C1 segment of cervical spinal cord (tissue), 14 donors: ENCODE results near the gene MYLK.
A peak's percentile ranks its signal among the peaks of the same experiment; 100 is the strongest.

Experiments
- DNase-seq, 14 donors: peaks; one replicate each; lab custom pipeline; 2025; lab: John Stamatoyannopoulos, UW

Gene MYLK

DNA sequence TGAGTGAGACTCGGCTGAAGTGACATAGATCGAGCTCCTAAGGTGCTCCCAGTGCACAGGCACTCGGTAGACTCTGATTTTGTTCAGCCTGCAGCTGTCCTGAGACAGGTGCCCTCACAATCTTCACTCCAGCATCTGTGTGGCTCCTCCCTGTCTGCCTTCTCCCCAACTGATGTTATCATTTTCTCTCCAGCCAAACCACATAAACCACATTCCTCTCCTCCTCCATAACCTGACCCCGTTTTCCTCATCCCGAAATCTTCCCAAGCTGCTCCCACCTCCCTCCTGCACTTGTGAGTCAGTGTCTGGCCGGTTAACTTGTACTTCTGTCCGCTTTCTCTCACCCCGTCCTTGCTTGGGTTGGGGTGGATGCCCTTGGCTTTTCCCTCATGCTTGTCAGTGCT lies 206.0 kb downstream of the MYLK start:
- DNase-seq, result no peak

DNA sequence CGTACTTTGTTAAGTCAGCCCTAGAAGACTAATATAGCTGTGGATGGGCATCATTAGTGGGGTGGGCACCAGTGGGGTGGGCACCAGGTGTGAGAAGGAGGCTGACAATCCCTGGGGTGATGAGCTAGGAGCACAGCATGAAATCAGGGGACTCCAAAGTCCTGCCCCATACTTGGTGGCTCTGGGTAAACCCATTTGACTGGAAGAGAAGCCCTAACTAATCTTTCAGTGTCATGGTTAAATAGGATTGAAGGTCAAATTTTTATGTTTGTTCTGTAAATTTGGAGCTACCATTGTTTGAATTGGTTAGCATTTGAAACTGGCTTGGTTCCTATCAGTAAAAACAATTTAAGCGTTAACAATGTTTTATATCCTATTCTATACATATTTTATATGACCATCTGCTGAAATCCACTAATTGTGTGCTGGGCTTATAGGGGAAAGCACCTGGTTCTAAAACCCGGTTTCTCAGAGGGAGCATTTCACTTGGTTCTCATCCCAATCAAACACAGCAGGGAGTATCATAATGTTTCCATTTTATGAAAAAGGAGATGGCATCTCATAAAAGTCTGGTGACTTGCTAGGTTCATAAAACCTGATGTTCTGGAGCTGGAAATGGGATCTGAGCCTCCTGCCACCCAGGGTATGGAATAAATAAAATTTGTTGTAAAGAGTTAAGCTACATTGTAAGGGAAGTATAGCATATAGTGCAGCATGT lies 211.5 kb downstream of the MYLK start:
- no peak for DNase-seq

DNA sequence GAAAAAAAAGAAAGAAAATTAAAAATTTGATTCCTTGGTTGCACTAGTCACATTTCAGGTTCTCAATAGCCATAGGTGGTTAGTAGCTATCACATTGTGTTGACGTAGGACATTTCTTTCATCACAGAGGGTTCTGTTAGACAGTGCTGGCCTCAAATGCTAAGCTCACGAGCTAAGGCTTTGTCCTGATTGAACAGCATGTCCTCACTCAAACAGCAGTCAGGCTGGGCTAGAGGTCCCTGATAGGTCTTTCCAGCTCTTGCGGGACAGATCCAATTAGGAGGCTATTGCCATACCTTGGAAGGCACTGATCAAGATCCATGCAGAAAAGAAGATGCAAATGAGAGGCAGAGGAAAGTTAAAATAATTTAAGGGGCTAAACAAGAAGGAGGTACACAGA lies 213.4 kb downstream of the MYLK start:
- no peak for DNase-seq

DNA sequence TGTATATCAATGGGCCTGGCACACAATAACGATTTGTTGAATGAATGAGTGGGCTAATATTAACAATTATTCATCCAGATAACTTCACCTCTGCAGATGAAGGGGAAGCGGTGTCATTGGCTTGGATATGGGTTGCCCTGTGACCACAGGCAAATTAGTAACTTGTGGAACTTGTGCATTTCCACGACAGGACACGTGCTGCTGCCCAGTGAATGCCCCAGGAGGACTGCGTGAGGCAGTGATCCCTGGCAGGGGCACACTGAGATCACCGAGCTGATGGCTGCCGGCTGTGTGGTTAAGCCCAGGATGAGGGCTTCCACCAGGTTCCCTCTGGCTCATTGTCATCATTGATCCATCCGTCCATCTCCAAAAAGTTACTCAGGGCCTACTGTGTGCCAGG lies 215.2 kb downstream of the MYLK start:
- no peak for DNase-seq

DNA sequence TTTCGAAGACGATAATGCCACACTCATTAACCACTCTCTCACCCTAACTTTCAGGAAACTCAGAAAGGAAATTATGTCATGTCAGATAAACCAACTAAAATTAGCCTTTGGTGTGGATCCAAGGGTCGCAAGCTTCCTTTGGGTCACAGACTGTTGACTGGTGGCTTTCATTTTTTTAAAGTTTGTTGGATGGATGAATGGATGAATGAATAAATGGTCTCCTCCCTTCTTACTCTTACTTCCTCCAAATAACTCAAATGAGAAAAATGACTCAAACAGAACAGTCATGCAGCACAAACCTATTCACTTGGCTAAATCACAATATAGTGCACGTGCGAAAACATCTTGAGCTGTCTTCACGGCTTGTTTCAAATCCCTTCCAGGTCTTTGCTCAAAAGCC lies 216.3 kb downstream of the MYLK start:
- no peak for DNase-seq

DNA sequence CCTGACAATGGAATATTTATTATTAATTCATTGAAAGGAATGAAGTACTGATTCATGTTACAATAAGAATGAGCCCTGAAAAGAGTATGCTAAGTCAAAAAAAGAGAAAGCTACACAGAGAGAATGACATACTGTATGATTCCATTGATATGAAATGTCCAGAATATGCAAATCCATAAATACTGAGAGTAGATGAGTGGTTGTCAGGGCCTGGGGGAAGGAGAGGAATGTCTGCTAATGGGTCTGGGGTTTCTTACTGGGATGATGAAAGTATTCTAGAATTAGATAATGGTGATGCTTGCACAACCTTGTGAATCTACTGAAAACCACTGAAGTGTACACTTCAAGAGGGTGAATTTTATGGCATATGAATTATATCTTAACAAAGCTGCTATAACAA lies 219.4 kb downstream of the MYLK start:
- no peak for DNase-seq

DNA sequence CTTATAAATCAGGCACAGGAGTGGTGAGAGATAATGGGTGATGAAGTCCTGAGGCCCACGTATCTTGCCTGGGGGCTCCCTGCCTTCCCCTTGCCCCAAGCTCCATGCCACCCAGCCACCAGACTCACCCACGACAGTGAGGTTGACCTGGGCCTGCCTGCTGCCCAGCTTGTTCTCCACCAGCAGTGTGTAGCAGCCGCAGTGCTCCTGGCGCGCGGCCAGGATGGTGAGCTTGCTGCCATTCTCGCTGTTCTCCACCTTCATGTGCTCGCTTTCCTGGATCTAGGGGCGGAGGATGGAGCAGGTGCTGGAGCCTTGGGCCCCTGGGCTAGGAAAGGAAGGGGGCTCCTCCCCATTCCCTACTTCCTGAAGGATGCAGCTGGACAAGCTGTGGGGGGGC lies 220.2 kb downstream of the MYLK start:
- no peak for DNase-seq

DNA sequence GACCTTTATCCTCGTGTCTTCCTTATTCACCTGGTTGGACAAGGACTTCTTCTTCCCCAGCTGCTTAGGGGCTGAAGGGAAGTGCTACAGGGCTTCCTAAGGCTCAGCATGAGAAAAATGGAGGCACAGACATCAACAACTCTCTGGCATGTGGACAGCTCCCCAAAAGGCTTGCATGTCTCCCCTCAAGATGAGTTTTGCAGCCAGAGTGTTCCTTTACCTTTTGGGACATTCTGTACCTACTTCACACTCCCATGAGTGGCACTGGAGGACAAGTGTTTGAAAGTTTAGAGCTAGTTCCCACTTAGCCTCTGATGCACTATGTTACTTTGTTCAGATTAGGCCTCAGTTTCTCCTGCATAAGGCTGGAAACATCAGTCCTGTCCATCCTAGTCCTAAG lies 222.2 kb downstream of the MYLK start:
- no peak for DNase-seq

DNA sequence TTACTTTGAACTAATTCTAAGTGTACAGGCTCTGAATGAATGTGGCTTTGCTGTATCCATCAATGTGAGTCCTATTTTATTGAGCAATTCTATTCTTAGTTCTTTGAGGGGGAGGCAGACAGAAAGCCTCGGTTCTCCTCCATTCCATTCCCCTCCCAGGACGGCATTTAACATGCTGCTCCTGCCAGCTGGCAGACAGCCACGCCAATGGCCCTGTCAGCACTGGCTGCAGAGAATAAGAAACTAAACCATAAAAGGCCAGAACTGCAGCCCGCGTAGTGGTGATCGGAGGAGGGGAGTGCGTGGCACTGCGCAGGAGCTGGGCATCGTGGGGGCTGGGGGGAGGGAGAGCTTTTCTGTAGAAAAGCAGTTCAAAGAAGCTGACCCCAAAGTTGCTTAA lies 223.2 kb downstream of the MYLK start:
- DNase-seq, result peak in 12 of 14 donors; percentile 15 to 79 (median 60)

DNA sequence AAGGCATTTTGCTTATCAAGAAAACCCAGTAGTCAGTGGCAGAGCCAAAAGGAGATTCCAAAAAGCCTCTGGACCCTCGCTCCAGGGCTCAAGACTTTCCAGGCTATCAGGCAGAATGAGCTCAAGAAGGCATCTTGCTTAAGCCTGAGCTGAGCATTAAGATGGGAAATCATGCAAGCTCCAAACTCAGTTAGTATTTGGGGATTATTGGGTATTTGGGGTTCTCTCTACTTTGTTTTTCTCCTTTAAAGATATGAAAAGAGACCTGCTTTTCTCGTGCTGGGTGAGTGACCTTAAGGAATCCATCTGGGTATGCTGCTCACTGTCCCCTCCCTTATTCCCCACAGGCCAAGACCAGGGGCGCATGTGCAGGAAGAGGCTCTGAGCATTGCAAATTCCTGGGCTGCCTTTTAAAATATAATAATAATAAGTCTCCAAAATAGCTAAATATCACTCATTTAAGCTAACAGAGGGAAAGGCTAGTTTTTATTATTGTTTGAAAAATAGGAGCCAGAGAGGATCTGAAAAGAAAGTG lies 223.9 kb downstream of the MYLK start:
- no peak for DNase-seq

DNA sequence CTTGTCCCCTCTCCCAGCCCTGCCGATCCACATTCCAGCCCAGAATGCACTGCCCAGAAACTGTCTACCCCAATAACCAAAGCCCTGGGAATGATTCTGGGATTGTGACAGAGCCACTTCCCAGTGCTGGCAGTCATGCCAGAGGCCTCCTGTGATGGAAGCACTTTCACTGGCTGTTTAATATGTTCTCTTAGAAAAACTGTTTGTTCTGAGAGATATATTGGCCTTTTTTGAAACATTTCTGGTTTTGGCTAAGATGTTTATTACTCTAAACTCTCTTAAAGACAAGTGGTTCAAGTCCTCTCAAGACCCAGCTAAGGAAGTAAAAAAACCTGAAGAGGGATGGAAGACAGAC lies 225.3 kb downstream of the MYLK start:
- DNase-seq, result peak in 6 of 14 donors; percentile 14 to 53 (median 34)

DNA sequence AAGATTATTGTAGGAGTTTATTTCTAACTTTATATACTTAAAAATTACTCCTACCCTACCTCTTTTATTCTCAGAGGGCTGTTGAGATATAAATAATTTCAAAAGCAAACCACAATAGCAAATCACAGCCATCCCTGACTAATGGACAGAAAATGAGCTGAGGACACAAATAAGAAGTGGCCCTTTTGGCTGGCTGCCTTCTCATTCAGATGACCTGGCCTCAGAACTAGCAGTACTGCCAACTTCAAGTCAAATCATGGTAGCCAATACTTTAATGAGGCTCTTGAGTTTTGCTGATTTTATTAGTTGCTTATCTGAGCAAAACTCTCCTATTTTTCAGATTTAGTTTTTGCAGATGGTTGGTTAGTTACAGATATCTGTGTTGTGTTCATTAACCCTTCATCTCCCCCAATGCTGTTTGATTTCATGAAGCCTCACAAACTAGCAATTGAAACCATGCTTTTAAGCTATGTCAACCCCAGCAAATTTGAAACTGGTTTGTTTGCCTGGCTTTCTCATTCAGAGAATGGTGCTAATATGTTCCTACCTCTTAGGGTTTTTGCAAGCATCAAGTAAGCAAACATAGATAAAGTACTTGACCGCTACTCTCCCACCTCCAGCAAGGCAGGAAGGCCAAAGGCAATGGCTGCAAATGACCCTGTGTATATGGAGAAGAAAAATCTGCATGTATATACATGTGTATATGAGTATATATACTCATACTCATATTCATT lies 225.8 kb downstream of the MYLK start:
- DNase-seq, result peak in 5 of 14 donors; percentile 7 to 39 (median 32)

DNA sequence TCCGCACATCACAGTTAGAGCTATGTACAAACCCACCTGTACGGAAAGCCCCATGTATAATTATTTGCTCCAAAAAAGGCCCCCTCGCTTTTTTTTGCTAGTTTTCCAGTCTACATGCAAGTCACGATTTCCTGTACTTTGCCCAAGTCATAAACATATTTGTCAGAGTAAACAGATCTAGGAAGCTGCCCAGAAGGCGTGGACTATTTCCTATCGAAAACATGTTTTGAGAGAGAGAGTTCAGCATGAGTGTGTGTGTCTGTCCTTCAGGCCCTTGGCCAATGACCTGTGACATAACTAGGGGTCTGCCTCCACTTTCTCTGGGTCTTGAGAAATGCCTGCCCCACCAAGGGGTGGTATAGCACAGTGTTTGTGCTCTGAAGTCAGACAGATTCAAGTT lies 226.6 kb downstream of the MYLK start:
- no peak for DNase-seq

DNA sequence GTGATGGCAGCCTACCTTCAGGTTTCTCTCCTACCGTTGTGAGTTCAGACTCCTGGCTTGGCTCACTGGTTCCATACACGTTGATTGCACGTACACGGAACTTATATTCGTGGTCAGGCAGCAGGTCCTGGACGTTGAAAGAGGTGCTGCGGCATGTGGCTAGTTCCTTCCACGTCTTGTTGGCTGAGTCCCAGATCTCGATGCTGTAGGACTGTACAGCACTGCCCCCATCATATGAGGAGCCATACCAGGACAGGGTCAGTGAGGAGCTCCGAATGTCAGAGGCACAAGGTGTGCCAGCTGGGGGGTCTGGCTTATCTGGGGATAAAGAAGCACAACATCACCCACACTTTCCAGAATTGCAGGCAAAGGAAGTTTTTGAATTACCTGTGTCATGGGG lies 227.0 kb downstream of the MYLK start:
- no peak for DNase-seq

DNA sequence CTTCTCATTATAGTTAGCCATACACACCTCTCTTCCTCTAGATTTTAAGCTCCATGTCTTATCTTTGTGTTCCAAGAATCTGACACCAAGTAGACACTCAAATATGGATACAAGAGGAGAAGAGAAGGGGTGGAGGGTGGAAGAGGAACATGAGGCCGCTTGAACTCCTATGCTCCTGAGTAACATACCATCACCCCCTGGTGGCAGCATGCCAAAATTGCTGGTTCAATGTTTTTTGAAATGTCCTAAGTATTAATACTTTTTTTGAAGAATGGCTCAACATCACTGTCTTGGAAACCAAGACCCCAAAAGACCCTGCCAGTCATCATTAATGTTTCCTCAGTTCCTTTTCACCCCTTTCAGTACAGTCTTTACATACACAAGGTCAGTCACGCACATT lies 227.4 kb downstream of the MYLK start:
- no peak for DNase-seq

DNA sequence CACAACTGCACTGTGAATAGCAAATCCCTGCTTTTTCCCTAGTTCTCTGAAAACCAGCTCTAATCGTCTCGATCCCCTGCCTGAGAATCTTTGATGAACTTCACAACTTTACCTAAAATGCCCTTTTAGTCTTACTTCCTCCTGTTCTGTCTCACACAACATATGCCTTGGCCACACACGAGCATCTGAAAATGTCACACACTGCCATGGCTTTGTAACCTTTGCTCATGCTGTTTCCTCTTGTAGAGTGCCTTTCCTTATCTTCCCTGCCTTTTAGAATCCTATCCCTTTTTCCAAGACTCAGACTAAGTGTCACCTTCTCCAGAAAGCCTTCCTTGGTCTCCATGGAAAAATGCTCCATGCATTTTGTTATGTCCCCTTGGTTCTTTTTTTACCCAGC lies 227.9 kb downstream of the MYLK start:
- DNase-seq, result no peak

DNA sequence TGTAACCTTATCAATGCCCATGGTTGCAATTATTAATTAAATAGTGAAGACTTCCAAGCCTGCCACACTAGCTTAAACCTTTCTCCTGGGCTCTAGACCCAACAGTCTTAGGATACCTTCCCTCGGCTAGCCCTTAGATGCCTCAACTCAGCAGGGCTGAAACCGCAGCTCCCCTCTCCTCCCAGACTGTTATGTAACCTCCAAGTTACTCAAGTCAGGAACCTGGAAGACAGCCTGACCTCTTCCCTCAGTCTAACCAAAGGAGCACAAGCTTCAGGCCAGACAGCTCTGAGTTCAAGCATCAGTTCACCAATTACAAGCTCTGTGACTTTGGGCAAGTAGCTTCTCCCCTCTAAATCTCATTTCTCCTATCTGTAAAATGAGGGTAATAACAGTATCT lies 228.7 kb downstream of the MYLK start:
- no peak for DNase-seq

DNA sequence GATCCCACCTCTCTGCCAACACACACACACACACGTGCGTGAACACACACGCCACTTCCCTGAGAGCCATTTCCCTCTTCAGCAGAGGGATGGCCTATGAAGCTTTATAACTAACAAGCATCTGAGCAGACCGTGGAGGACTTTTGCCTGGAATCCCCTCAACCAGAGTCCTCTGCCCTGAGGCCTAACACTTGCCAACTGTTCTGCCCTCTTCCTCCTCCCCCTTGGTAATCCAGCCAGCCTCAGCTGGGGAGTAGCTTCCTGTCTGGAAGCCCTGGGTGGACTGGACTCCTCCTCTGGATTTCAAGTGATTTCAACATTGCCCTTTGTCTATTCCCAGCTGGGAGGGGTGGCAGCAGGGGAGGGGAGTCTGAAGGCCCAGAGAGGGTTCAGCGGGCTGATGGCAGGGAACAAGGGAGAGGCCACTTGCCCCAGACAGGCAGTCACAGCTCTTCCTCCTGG lies 230.9 kb downstream of the MYLK start:
- DNase-seq, result peak in 11 of 14 donors; percentile 23 to 82 (median 39)

DNA sequence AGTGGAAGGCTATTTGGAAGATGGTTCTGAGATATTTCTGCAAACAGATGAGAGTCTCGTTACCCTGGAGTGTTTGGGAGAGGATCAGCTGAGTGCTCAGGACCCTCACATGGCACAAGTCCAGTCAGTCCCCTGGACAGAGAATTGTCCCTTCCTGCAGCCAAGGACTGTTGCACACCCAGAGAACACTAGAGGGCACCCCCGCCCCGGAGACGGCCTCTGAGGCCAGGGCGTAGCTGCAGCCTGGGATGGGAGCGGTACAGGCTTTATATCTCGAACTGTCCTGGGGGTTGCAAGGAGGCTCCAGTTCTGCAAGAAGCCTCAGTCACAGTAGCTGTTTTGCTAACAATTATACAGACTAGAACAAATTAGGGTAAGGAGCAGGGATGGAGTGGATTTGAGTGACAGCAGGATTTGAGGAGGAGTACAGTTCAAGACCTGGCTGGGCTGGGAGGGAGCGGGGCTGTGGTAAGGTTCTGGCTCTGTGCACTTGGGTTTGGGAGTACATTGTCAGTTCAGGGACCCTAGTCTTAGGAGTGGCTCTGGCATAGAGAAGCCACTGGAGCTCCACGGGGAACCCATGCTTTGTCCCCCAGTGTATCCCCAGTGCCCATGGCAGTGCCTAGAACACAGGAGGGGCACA lies 231.7 kb downstream of the MYLK start:
- peak in 12 of 14 donors; percentile 15 to 81 (median 66) for DNase-seq

DNA sequence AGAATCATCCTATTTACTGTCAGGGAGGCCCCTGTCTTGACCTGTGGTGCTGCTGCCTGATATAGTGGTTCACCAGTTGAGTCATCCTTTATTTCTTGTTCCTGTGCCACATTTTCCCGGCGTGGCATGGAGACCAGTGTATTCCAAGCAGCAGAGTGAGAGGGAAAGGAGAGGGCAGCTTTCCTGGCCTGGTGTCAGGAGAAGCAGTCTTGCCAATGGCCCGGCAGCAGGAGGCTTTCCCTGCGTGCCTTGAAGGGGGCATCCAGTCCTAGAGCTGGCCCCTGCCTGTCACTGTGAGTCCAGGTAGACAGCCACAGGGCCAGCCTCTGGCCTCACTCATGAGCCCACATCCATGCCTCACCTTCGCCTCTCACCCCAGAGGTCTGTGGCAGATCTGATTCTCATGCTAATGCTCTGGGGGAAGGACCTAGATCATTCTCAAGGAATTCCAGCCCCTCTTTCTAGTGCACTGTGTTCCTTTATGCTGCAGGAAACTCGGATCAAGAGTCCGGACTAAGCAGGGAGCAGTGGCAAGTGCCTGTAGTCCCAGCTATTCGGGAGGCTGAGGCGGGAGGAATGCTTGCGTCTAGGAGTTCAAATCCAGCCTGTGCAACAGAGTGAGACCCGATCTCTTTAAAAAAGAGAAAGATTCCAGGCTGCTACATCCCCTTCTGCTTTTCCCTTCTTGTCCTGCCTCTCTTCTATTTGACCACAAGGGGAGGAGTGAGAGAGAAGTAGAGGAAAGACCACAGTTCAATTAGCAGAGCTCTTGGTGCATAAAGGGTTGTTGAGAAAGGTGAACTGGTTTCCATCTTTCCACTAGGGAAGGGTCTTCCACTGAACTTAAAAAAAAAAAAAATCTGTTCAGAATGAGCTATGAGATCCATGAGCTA lies 232.4 kb downstream of the MYLK start:
- peak in 2 of 14 donors; percentile 25 to 66 for DNase-seq

DNA sequence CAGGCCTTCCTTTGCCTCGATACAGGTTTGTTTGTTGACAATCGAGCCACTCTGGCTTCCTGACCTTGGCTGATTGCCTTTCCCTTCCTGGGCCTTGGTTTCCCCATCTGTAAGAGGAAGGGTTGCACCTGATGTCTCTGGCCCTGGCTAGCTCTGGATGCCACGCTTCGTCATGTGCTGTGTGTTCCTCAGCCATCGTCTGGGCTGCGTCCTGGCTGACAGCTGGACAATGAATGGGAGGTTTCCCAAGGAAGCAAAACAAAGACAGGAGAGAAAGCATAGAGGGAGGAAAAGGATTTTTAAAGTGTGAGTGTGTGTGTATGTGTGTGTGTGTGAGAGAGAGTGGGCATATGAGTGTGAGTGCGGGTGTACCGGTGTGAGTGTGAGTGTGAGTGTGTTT lies 234.0 kb downstream of the MYLK start:
- DNase-seq, result no peak
